ENCODE results near the gene DNAH5. TPM values are rescaled to one million over a fixed set of nuclear protein-coding genes. Genes with fewer than 3 reads are reported as not detected.

Gene DNAH5
- total and polyA plus RNA-seq, 2 of the 13 experiments (the other 11 are each of a cell fraction or from before 2014, with no cell fraction given), result 0.09 TPM

DNA sequence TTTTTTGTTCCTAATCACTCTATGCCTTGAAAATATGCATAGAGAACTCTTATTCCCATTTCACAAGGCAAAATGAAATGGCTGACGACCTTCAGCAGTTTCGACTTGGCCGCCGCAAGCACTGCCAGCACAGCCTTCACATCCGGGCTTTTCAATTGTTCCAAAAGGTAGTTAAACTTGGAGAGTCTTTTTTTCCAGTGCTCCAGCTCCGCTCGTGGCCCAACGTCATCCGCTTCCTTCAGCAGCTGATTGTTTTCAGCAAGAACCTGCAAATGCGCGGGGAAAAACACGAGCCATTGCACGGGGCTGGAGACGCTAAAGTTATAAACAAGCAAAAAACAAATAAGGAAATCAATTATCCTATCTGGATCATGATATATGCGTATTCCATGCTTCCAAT lies 25.4 kb downstream of the DNAH5 start:
- Histone ChIP-seq H3K27ac (ENCODE audit: extremely low read length, insufficient read depth, low read length) (no peak overlapping the region), H2AFZ (ENCODE audit: low read length) (no peak overlapping the region), H3K9ac (ENCODE audit: insufficient read depth, low read depth, low read length) (no peak overlapping the region), H3K36me3 (replicated peaks in 1 of 2; ENCODE audit: control insufficient read depth in 1 of 2, insufficient read depth in 2 of 2, low read length in 2 of 2) (no peaks in the 10 kb centered on the region), H3K9me3 (ENCODE audit: low read length) (no peaks in the 10 kb centered on the region), H3K4me2 (ENCODE audit: low read depth, low read length) (no peak overlapping the region), H3K27me3 (ENCODE audit: control insufficient read depth in 1 of 2, insufficient read depth in 2 of 2, low read length in 2 of 2) (no peaks in the 10 kb centered on the region), H3K79me2 (ENCODE audit: insufficient read depth, low read length) (no peaks in the 10 kb centered on the region), H3K4me1 (ENCODE audit: insufficient read depth, low read length) (no peaks in the 10 kb centered on the region), H4K20me1 (ENCODE audit: insufficient read depth, low read length) (no peaks in the 10 kb centered on the region), H3K4me3 (replicated peaks in 1 of 3; ENCODE audit: insufficient read depth in 1 of 3, low read depth in 2 of 3, low read length in 3 of 3) (no peak overlapping the region)
- intact Hi-C loops (cut with micrococcal nuclease; ENCODE audit: unreplicated experiment) (no loop called here), in situ Hi-C loops (cut with HindIII; ENCODE audit: extremely low pct_ligation_motif_present, low pct_unique_long_range_greater_than_20kb) (no loop called here)
- no peak for ATAC-seq
- TF ChIP-seq, protein P1, sequence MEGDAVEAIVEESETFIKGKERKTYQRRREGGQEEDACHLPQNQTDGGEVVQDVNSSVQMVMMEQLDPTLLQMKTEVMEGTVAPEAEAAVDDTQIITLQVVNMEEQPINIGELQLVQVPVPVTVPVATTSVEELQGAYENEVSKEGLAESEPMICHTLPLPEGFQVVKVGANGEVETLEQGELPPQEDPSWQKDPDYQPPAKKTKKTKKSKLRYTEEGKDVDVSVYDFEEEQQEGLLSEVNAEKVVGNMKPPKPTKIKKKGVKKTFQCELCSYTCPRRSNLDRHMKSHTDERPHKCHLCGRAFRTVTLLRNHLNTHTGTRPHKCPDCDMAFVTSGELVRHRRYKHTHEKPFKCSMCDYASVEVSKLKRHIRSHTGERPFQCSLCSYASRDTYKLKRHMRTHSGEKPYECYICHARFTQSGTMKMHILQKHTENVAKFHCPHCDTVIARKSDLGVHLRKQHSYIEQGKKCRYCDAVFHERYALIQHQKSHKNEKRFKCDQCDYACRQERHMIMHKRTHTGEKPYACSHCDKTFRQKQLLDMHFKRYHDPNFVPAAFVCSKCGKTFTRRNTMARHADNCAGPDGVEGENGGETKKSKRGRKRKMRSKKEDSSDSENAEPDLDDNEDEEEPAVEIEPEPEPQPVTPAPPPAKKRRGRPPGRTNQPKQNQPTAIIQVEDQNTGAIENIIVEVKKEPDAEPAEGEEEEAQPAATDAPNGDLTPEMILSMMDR (CRISPR knock-in tag; IDR thresholded peaks at IDR 0.05), result no peak
- TF ChIP-seq ZNF770 (CRISPR knock-in tag; IDR thresholded peaks at IDR 0.05) (no peak), HNRNPLL (IDR thresholded peaks at IDR 0.05; ENCODE audit: low read depth, low read length, poor library complexity, severe bottlenecking) (no peak), TBX2 (CRISPR knock-in tag; IDR thresholded peaks at IDR 0.05; ENCODE audit: borderline replicate concordance) (no peak), ATF7 (IDR thresholded peaks at IDR 0.05) (no peak), ATF7 (CRISPR knock-in tag; IDR thresholded peaks at IDR 0.05) (no peak)
- ChIA-PET POLR2A (no interaction called here), CTCF (ENCODE audit: low intra/inter-chr PET ratio, low total read pairs) (no interaction called here)
- no peak for DNase-seq (ENCODE audit: low spot score)
- no TSS peak for BruUV-seq (replicated peaks)
- WGBS (ENCODE audit: low lambda C conversion rate), result 55% methylated on average over 15 of the region's 15 CpGs
- no peak for FAIRE-seq
